HepG2 (cell line): Measurements from ENCODE around the gene MLX. TPM values are rescaled to one million over a fixed set of nuclear protein-coding genes. Genes with fewer than 3 reads are reported as not detected.

Source experiments
- ATF4 ChIP-seq, 2 experiments: fragments of 450-650 bp in 1 of 2; sonication (generic) in 1 of 2; formaldehyde crosslinking; IDR thresholded peaks; 2 replicates each; pipeline versions ENCODE4 v1.5.0 to v1.8.0; 2020 to 2022; ENCODE audit warnings: mild to moderate bottlenecking in 1 of 2, missing genetic modification reagents in 1 of 2
- DRAP1 ChIP-seq: IDR thresholded peaks from 2 replicates; pipeline ENCODE4 v1.6.1; 2016; ENCODE audit warnings: missing genetic modification reagents, missing compliant biosample characterization
- FOSL2 ChIP-seq: sonication (generic); formaldehyde crosslinking; IDR thresholded peaks from 2 replicates; pipeline ENCODE4 v1.4.0; 2020; ENCODE audit warnings: missing genetic modification reagents
- NR2F6 ChIP-seq, 2 experiments: IDR thresholded peaks; 2 replicates each; pipeline ENCODE4 v1.6.1; 2016; ENCODE audit warnings: antibody characterized with exemption in 1 of 2, mild to moderate bottlenecking in 1 of 2
- RXRA ChIP-seq: sonication (generic); formaldehyde crosslinking; IDR thresholded peaks from 2 replicates; pipeline ENCODE4 v1.5.1; 2020; ENCODE audit warnings: missing genetic modification reagents
- RXRB ChIP-seq: IDR thresholded peaks from 2 replicates; pipeline ENCODE4 v1.6.1; 2016; ENCODE audit warnings: borderline replicate concordance, missing genetic modification reagents, missing compliant biosample characterization
- SMAD9 ChIP-seq: sonication (generic); formaldehyde crosslinking; IDR thresholded peaks from 2 replicates; pipeline ENCODE4 v1.5.1; 2020; ENCODE audit warnings: mild to moderate bottlenecking, missing genetic modification reagents
- TBP ChIP-seq: sonication (generic); formaldehyde crosslinking; IDR thresholded peaks from 2 replicates; pipeline ENCODE4 v1.5.0; 2020; ENCODE audit warnings: missing genetic modification reagents
- TERF1 ChIP-seq: sonication (generic); formaldehyde crosslinking; IDR thresholded peaks from 2 replicates; pipeline ENCODE4 v1.8.0; 2022; ENCODE audit warnings: mild to moderate bottlenecking, missing genetic modification reagents, moderate library complexity
- THRA ChIP-seq: sonication (generic); formaldehyde crosslinking; IDR thresholded peaks from 2 replicates; pipeline ENCODE4 v1.4.0; 2020; ENCODE audit warnings: missing genetic modification reagents, borderline replicate concordance
- XRCC5 ChIP-seq: fragments of 200-400 bp; formaldehyde crosslinking; optimal IDR thresholded peaks from 2 replicates; pipeline ENCODE3; 2017; ENCODE audit warnings: mild to moderate bottlenecking, low read length
- ZMYM3 ChIP-seq: sonication (generic); formaldehyde crosslinking; IDR thresholded peaks from 2 replicates; pipeline ENCODE4 v1.5.1; 2020; ENCODE audit warnings: mild to moderate bottlenecking, missing genetic modification reagents
- ZNF362 ChIP-seq: sonication (generic); formaldehyde crosslinking; IDR thresholded peaks from 2 replicates; pipeline ENCODE4 v1.4.0; 2020; ENCODE audit warnings: missing genetic modification reagents, mild to moderate bottlenecking, borderline replicate concordance
- ZNF432 ChIP-seq: sonication (generic); formaldehyde crosslinking; IDR thresholded peaks from 2 replicates; pipeline ENCODE4 v1.5.0; 2020; ENCODE audit warnings: missing genetic modification reagents, mild to moderate bottlenecking, borderline replicate concordance
- ZNF496 ChIP-seq: sonication (generic); formaldehyde crosslinking; IDR thresholded peaks from 2 replicates; pipeline ENCODE4 v1.8.1; 2023; ENCODE audit warnings: mild to moderate bottlenecking, moderate library complexity, missing genetic modification reagents; ENCODE audit not compliant: insufficient replicate concordance
- ZNF546 ChIP-seq: sonication (generic); formaldehyde crosslinking; conservative IDR thresholded peaks from 2 replicates; pipeline ENCODE4 v1.8.1; 2023; ENCODE audit warnings: mild to moderate bottlenecking, missing genetic modification reagents
- ZNF572 ChIP-seq: sonication (generic); formaldehyde crosslinking; IDR thresholded peaks from 2 replicates; pipeline ENCODE4 v1.5.1; 2020; ENCODE audit warnings: mild to moderate bottlenecking, missing genetic modification reagents
- ZNF574 ChIP-seq: sonication (generic); formaldehyde crosslinking; IDR thresholded peaks from 2 replicates; pipeline ENCODE4 v1.4.0; 2020; ENCODE audit warnings: missing genetic modification reagents
- polyA plus RNA-seq, 8 experiments: library from polyadenylated mRNA; depleted of rRNA in 3 of 8; stranded (reverse) in 7 of 8; unstranded in 1 of 8; fragments of >200 nt; fragmentation: Illumina TruSeq in 4 of 8; extraction: Trizol in 4 of 8; gene quantifications; 2 replicates each; pipeline versions ENCODE4 v1.2.1 to v1.2.3, GENCODE V29; 2011 to 2016; ENCODE audit warnings: low read depth in 4 of 8, missing spikeins in 1 of 8, mixed read lengths in 1 of 8; ENCODE audit not compliant: insufficient read depth in 1 of 8
- total RNA-seq, 5 experiments: library from RNA; depleted of rRNA; stranded (reverse); fragments of >200 nt; fragmentation: Illumina TruSeq; extraction: Trizol; gene quantifications; 2 replicates each; pipeline ENCODE4 v1.2.3, GENCODE V29; 2016; ENCODE audit warnings: low read depth in 1 of 5

Gene MLX
- total and polyA plus RNA-seq, 2 of the 13 experiments (the other 11 are each of a cell fraction or from before 2014, with no cell fraction given), result 38.9 to 74.4 TPM

- peak; percentile 49; the same call in 1 of the 2 replicates for TF ChIP-seq THRA (CRISPR knock-in tag)
- no peak for TF ChIP-seq ZNF496 (CRISPR knock-in tag)
- peak; percentile 41; the same call in 1 of the 2 replicates for TF ChIP-seq ZMYM3
- TF ChIP-seq ZNF362 (CRISPR knock-in tag), result peak; percentile 44; the same call in 1 of the 2 replicates
- peak; percentile 84 for TF ChIP-seq XRCC5
- no peak for TF ChIP-seq SMAD9 (CRISPR knock-in tag)
- no peak for TF ChIP-seq ZNF432 (CRISPR knock-in tag)
- peak; percentile 58 for TF ChIP-seq ZNF574 (CRISPR knock-in tag)
- TF ChIP-seq RXRA (CRISPR knock-in tag), result peak; percentile 61
- TF ChIP-seq ZNF546, result 0 out of 2 replicates have a peak, but pooled peaks have one; percentile 35
- 0 out of 2 replicates have a peak, but pooled peaks have one; percentile 81 for TF ChIP-seq ZNF572 (CRISPR knock-in tag)
- no peak for TF ChIP-seq NR2F6 (IDR thresholded peaks at IDR 0.05)
- TF ChIP-seq NR2F6 (CRISPR knock-in tag; IDR thresholded peaks at IDR 0.05), result peak; percentile 81
- peak; percentile 51; the same call in 1 of the 2 replicates for TF ChIP-seq DRAP1 (CRISPR knock-in tag)
- no peak for TF ChIP-seq TBP
- no peak for TF ChIP-seq TERF1
- peak in 1 of 2 experiments; percentile 16; a peak in 1 of 4 replicates for TF ChIP-seq ATF4 (CRISPR knock-in tag; IDR thresholded peaks at IDR 0.05)
- peak; percentile 42 for TF ChIP-seq FOSL2 (CRISPR knock-in tag)
- TF ChIP-seq RXRB (CRISPR knock-in tag), result peak; percentile 47; the same call in 1 of the 2 replicates
These were observed 51.7 kb downstream of the MLX start (continued) for GRCh38 chr17:42618442-42619150.
